ENCODE results near the gene HEATR5B.

The HEATR5B gene

GRCh38 chr2:37083873-37084794, at the start of gene HEATR5B, which contains the start of gene GPATCH11:
TSS of gene HEATR5B (minus strand) at chr2:37084372. CDS start at chr2:37083414, 958 bp downstream.
TSS of gene GPATCH11 (plus strand) at chr2:37084518. CDS start at chr2:37088382, 3,864 bp downstream.
- peak; percentile 97 for DNase-seq
- Histone ChIP-seq H3K4me1 (ENCODE audit: low read length) (peaks cover 43% of the 10 kb centered on the region), H3F3A (ENCODE audit: insufficient read depth, low read length) (peaks cover 10% of the 10 kb centered on the region), H3K4me2 (ENCODE audit: low read depth, low read length) (peak within 1 kb of the TSS; percentile 92), H3K9me2 (replicated peaks; ENCODE audit: insufficient read depth, low read length) (no peaks in the 10 kb centered on the region), H3K9me3 (replicated peaks; ENCODE audit: insufficient read depth, low read length) (no peaks in the 10 kb centered on the region), H3K36me3 (replicated peaks; ENCODE audit: insufficient read depth, low read length) (no peaks in the 10 kb centered on the region; the same call in 1 of the 2 replicates), H3K79me2 (ENCODE audit: low read length) (peaks cover 86% of the 10 kb centered on the region), H3K27ac (ENCODE audit: low read length) (peak within 1 kb of the TSS; percentile 87), H4K20me1 (ENCODE audit: insufficient read depth, low read length) (no peaks in the 10 kb centered on the region), H3K27me3 (replicated peaks; ENCODE audit: insufficient read depth, low read length) (no peaks in the 10 kb centered on the region), H3K9ac (ENCODE audit: low read length) (peak within 1 kb of the TSS; percentile 79), H2AFZ (ENCODE audit: low read length) (peak within 1 kb of the TSS; percentile 87), H3K4me3 (ENCODE audit: low read length) (peak within 1 kb of the TSS; percentile 96)
- TF ChIP-seq, protein P1, sequence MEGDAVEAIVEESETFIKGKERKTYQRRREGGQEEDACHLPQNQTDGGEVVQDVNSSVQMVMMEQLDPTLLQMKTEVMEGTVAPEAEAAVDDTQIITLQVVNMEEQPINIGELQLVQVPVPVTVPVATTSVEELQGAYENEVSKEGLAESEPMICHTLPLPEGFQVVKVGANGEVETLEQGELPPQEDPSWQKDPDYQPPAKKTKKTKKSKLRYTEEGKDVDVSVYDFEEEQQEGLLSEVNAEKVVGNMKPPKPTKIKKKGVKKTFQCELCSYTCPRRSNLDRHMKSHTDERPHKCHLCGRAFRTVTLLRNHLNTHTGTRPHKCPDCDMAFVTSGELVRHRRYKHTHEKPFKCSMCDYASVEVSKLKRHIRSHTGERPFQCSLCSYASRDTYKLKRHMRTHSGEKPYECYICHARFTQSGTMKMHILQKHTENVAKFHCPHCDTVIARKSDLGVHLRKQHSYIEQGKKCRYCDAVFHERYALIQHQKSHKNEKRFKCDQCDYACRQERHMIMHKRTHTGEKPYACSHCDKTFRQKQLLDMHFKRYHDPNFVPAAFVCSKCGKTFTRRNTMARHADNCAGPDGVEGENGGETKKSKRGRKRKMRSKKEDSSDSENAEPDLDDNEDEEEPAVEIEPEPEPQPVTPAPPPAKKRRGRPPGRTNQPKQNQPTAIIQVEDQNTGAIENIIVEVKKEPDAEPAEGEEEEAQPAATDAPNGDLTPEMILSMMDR (IDR thresholded peaks at IDR 0.05; ENCODE audit: low read length) = no peak
- TF ChIP-seq EZH2phosphoT487 (IDR thresholded peaks at IDR 0.05; ENCODE audit: low read length) (no peak), EZH2 (optimal IDR thresholded peaks at IDR 0.05; ENCODE audit: low read depth, low read length) (no peak)

GRCh38 chr2:37132914-37133313, 48.7 kb upstream of the HEATR5B start:
- Histone ChIP-seq H2AFZ (ENCODE audit: low read length) (no peak overlapping the region), H3K4me1 (ENCODE audit: low read length) (no peaks in the 10 kb centered on the region), H3K27me3 (replicated peaks; ENCODE audit: insufficient read depth, low read length) (no peaks in the 10 kb centered on the region), H3K79me2 (ENCODE audit: low read length) (no peaks in the 10 kb centered on the region), H4K20me1 (ENCODE audit: insufficient read depth, low read length) (no peaks in the 10 kb centered on the region), H3K4me3 (ENCODE audit: low read length) (no peak overlapping the region), H3K27ac (ENCODE audit: low read length) (no peak overlapping the region), H3K9me2 (replicated peaks; ENCODE audit: insufficient read depth, low read length) (no peaks in the 10 kb centered on the region), H3K9ac (ENCODE audit: low read length) (no peak overlapping the region), H3F3A (ENCODE audit: insufficient read depth, low read length) (no peaks in the 10 kb centered on the region), H3K36me3 (replicated peaks; ENCODE audit: insufficient read depth, low read length) (no peaks in the 10 kb centered on the region), H3K4me2 (ENCODE audit: low read depth, low read length) (no peak overlapping the region), H3K9me3 (replicated peaks; ENCODE audit: insufficient read depth, low read length) (no peaks in the 10 kb centered on the region)
- TF ChIP-seq EZH2phosphoT487 (IDR thresholded peaks at IDR 0.05; ENCODE audit: low read length) = no peak
- TF ChIP-seq EZH2 (optimal IDR thresholded peaks at IDR 0.05; ENCODE audit: low read depth, low read length) = no peak
- TF ChIP-seq, protein P1 (IDR thresholded peaks at IDR 0.05; ENCODE audit: low read length) = no peak
- DNase-seq = no peak

- Histone ChIP-seq H3K27me3 (replicated peaks; ENCODE audit: insufficient read depth, low read length) (no peaks in the 10 kb centered on the region), H3F3A (ENCODE audit: insufficient read depth, low read length) (no peaks in the 10 kb centered on the region), H3K4me3 (ENCODE audit: low read length) (no peak overlapping the region), H3K27ac (ENCODE audit: low read length) (no peak overlapping the region), H2AFZ (ENCODE audit: low read length) (no peak overlapping the region), H3K4me1 (ENCODE audit: low read length) (no peaks in the 10 kb centered on the region), H3K36me3 (replicated peaks; ENCODE audit: insufficient read depth, low read length) (peaks cover 7% of the 10 kb centered on the region), H3K9me2 (replicated peaks; ENCODE audit: insufficient read depth, low read length) (no peaks in the 10 kb centered on the region), H3K4me2 (ENCODE audit: low read depth, low read length) (no peak overlapping the region), H3K79me2 (ENCODE audit: low read length) (no peaks in the 10 kb centered on the region), H4K20me1 (ENCODE audit: insufficient read depth, low read length) (no peaks in the 10 kb centered on the region), H3K9ac (ENCODE audit: low read length) (no peak overlapping the region), H3K9me3 (replicated peaks; ENCODE audit: insufficient read depth, low read length) (no peaks in the 10 kb centered on the region)
- DNase-seq = no peak
- TF ChIP-seq EZH2 (optimal IDR thresholded peaks at IDR 0.05; ENCODE audit: low read depth, low read length) (no peak), EZH2phosphoT487 (IDR thresholded peaks at IDR 0.05; ENCODE audit: low read length) (no peak)
- TF ChIP-seq, protein P1 (IDR thresholded peaks at IDR 0.05; ENCODE audit: low read length) = no peak
These were observed 41.2 kb upstream of the HEATR5B start for GRCh38 chr2:37125416-37125815.
